ENCODE measurements around the gene GRB7. TPM values are rescaled to one million over a fixed set of nuclear protein-coding genes. Genes with fewer than 3 reads are reported as not detected.

The GRB7 gene
- total RNA-seq, 1 donor from 2014 or later = 9.0 TPM

DNA sequence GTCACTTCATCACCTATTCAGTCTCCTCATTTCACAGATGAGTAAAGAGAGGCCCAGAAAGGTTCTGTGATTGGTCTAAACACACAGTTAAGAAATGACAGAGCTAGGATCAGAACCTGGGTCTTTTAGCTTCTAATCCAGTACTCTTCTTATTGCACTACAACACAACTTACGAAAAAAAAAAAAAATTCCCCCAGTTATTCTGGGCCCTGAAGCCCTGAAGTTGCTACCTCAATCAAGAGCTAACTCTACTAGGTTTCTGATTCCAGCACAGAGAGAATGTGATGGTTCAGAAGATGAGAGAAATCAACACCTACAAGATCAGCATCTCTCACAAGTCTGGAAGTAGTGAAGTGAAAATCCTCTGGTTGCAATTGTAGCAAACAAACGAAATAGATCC lies 37.3 kb downstream of the GRB7 start:
- Histone ChIP-seq H3K36me3 (ENCODE audit: control insufficient read depth, insufficient read depth, low read length) (no peaks in the 10 kb centered on the region), H3K4me3 (ENCODE audit: low read depth, low read length) (no peak overlapping the region), H3K27me3 (ENCODE audit: control insufficient read depth, insufficient read depth, low read length) (peaks cover 1% of the 10 kb centered on the region)
- FAIRE-seq (no peak), DNase-seq (ENCODE audit: low read depth) (no peak)
- TF ChIP-seq, protein P1, sequence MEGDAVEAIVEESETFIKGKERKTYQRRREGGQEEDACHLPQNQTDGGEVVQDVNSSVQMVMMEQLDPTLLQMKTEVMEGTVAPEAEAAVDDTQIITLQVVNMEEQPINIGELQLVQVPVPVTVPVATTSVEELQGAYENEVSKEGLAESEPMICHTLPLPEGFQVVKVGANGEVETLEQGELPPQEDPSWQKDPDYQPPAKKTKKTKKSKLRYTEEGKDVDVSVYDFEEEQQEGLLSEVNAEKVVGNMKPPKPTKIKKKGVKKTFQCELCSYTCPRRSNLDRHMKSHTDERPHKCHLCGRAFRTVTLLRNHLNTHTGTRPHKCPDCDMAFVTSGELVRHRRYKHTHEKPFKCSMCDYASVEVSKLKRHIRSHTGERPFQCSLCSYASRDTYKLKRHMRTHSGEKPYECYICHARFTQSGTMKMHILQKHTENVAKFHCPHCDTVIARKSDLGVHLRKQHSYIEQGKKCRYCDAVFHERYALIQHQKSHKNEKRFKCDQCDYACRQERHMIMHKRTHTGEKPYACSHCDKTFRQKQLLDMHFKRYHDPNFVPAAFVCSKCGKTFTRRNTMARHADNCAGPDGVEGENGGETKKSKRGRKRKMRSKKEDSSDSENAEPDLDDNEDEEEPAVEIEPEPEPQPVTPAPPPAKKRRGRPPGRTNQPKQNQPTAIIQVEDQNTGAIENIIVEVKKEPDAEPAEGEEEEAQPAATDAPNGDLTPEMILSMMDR (IDR thresholded peaks at IDR 0.05; ENCODE audit: insufficient read depth, low read length, severe bottlenecking) = no peak

DNA sequence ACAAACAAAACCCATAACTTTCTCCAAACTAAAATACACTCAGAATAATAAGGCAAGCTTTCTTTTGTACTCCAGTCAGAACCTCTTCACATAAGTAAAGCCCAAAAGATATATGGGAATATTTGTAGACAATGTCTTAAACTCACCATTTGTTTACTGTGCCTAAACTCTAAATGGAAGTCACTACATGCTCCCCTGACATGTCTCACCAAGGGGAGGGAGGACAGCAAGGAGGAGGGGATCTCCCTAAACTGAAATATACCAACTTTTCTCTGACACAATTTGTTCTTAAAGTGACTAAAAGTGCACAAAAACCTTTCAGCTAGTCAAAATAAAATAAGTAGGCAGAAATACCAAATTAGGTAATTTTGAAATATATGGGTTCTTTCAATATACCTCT lies 38.5 kb downstream of the GRB7 start:
- DNase-seq (ENCODE audit: low read depth) (no peak), FAIRE-seq (no peak)

DNA sequence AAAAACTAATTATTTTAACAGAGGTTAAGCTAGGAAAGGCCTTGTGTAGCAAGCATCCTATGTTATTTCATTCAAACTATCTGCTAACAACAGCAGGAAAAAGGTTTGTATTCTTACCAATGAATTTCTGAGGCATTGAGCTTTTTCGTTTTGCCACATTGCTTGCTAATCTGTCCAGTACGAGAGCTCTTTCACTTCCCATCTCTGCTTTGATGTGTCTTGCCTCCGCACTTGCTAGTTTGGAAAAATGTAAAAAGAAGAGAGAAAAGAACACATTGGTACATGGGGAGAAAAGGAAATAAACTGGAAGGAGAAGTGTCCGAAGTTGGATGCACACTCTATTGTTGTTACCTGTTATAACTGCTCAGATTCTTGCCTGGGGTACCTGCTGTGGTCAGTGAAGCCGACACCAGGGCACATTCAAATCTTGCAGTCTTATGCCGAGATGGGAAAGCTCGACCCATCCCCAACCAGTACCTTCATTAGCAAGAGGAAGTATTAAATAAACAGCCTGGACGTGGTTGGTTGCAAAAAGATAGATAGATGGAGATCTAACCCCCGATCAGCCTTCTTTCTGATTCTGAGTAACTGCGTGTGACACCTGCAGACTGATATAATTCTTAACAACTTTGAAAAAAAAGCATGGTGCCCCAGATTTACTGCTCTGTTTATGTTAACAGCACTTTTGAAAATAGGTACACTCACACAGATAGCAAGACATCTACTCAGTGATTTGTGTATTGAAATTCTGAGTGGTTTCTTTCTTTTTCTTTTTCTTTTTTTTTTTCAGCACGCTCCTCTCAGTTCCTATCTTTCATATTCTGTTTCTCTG lies 40.0 kb downstream of the GRB7 start:
- no peak overlapping the region for H3K4me3 ChIP-seq (ENCODE audit: low read depth, low read length)
- no peak for FAIRE-seq

More for the DNA sequence above, 38.5 kb downstream of the GRB7 start:
- Histone ChIP-seq H3K36me3 (ENCODE audit: control insufficient read depth, insufficient read depth, low read length) (no peaks in the 10 kb centered on the region), H3K4me3 (ENCODE audit: low read depth, low read length) (no peak overlapping the region), H3K27me3 (ENCODE audit: control insufficient read depth, insufficient read depth, low read length) (no peaks in the 10 kb centered on the region)
- TF ChIP-seq, protein P1 (IDR thresholded peaks at IDR 0.05; ENCODE audit: insufficient read depth, low read length, severe bottlenecking) = no peak

DNA sequence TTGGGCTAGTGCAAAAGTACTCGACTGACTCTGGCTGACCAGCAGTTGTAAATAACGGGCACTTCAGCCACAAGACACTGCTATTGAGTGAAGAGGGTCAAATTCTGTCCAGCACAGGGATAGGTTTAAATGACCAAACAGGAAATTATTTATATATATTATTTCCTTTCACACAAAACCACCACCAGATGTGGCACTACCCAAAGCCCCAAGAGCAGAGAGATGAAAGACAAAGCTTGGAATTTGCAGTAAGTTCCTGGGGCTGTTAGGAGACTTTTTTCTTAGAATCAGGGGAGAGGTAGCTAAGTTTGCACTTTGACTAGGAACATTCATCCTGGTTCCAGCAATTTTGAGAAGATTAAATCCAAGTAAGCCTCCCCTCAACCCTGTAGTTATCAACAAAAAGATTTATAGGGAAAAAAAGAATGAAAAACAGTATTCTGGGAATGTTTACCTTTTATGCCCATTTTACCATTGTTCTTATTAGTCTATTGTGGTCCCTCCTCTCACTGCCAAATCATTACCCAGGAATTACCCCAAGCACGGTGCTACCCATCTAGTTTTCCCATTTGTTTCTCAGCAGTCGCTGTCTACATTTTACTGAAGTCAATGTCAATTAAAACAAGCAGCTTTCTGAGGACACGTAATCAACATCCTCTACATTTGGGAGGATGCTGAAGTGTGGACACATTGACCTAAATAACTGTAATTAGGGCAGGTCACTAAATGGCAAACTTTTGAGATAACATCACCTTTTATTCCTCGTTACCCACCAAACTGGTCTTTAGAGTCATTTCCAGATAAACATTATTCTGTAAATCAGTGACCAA lies 43.5 kb downstream of the GRB7 start:
- no peak for FAIRE-seq
- Histone ChIP-seq H3K36me3 (ENCODE audit: control insufficient read depth, insufficient read depth, low read length) (no peaks in the 10 kb centered on the region), H3K4me3 (ENCODE audit: low read depth, low read length) (no peak overlapping the region), H3K27me3 (ENCODE audit: control insufficient read depth, insufficient read depth, low read length) (no peaks in the 10 kb centered on the region)
- TF ChIP-seq, protein P1 (IDR thresholded peaks at IDR 0.05; ENCODE audit: insufficient read depth, low read length, severe bottlenecking) = no peak
- no peak for DNase-seq (ENCODE audit: low read depth)

More for the DNA sequence above, 40.0 kb downstream of the GRB7 start:
- no peaks in the 10 kb centered on the region for H3K27me3 ChIP-seq (ENCODE audit: control insufficient read depth, insufficient read depth, low read length)
- TF ChIP-seq, protein P1 (IDR thresholded peaks at IDR 0.05; ENCODE audit: insufficient read depth, low read length, severe bottlenecking) = no peak
- DNase-seq (ENCODE audit: low read depth) = no peak
- no peaks in the 10 kb centered on the region for H3K36me3 ChIP-seq (ENCODE audit: control insufficient read depth, insufficient read depth, low read length)

DNA sequence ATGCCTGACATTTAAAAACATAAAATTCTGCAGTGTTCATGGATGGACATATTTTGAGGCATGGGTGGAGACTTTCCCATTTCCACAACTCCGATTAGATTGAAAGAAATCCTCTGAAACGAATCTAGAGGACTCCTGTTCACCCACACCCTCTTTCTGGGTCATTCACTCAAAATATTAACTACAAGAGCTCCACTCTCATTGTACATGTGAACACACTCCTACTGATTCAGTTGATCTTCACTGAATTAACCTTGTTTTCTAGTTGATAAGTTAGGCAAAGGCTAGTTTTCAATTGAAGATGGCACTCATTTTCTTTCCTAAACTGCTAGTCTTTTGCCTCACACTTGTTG lies 44.1 kb downstream of the GRB7 start:
- H3K27me3 ChIP-seq (ENCODE audit: control insufficient read depth, insufficient read depth, low read length) = no peaks in the 10 kb centered on the region
- no peak for FAIRE-seq
- DNase-seq (ENCODE audit: low read depth) = no peak
- no peaks in the 10 kb centered on the region for H3K36me3 ChIP-seq (ENCODE audit: control insufficient read depth, insufficient read depth, low read length)
- no peak overlapping the region for H3K4me3 ChIP-seq (ENCODE audit: low read depth, low read length)
- TF ChIP-seq, protein P1 (IDR thresholded peaks at IDR 0.05; ENCODE audit: insufficient read depth, low read length, severe bottlenecking) = no peak
